ENCODE data around the gene ZNF311. TPM values are rescaled to one million over a fixed set of nuclear protein-coding genes. Genes with fewer than 3 reads are reported as not detected.
A peak's percentile ranks its signal among the peaks of the same experiment; 100 is the strongest.

Gene ZNF311
- total RNA-seq, 1 donor from 2014 or later = 1.6 TPM

DNA sequence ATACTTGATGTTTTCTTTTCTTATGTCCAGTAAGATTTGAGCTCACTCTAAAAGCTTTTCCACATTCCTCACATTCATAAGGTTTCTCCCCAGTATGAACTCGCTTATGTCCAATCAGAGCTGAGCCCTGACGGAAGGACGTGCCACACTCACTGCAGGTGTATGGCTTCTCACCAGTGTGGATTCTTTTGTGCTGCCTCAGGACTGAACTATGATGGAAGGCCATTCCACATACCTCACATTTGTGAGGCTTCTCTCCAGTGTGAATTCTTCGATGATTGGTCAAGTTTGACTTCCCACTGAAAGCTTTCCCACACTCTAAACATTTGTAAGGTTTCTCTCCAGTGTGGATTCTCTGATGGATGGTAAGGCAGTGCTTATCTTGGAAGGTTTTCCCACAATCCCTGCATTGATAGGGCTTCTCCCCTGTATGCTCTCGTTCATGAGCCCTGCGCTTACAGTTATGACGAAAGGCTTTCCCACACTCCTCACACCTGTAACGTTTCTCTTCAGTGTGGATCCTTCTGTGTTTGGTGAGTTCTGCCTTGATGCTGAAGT is 9.9 kb downstream of the ZNF311 start:
- peaks cover 11% of the 10 kb centered on the region for H3K4me1 Mint-ChIP-seq (ENCODE audit: unreplicated experiment)
- DNase-seq (ENCODE audit: low spot score) = no peak
- no peaks in the 10 kb centered on the region for H3K27me3 Mint-ChIP-seq (ENCODE audit: unreplicated experiment)
- H3K27ac Mint-ChIP-seq (ENCODE audit: unreplicated experiment) = no peak overlapping the region
- peaks cover 3% of the 10 kb centered on the region for H3K36me3 Mint-ChIP-seq (ENCODE audit: low read depth, unreplicated experiment)
- no peaks in the 10 kb centered on the region for H3K9me3 Mint-ChIP-seq (ENCODE audit: unreplicated experiment)
- no peak overlapping the region for H3K4me3 Mint-ChIP-seq (ENCODE audit: unreplicated experiment)
- TF ChIP-seq, protein P1, sequence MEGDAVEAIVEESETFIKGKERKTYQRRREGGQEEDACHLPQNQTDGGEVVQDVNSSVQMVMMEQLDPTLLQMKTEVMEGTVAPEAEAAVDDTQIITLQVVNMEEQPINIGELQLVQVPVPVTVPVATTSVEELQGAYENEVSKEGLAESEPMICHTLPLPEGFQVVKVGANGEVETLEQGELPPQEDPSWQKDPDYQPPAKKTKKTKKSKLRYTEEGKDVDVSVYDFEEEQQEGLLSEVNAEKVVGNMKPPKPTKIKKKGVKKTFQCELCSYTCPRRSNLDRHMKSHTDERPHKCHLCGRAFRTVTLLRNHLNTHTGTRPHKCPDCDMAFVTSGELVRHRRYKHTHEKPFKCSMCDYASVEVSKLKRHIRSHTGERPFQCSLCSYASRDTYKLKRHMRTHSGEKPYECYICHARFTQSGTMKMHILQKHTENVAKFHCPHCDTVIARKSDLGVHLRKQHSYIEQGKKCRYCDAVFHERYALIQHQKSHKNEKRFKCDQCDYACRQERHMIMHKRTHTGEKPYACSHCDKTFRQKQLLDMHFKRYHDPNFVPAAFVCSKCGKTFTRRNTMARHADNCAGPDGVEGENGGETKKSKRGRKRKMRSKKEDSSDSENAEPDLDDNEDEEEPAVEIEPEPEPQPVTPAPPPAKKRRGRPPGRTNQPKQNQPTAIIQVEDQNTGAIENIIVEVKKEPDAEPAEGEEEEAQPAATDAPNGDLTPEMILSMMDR (IDR thresholded peaks at IDR 0.05; ENCODE audit: unreplicated experiment) = no peak

DNA sequence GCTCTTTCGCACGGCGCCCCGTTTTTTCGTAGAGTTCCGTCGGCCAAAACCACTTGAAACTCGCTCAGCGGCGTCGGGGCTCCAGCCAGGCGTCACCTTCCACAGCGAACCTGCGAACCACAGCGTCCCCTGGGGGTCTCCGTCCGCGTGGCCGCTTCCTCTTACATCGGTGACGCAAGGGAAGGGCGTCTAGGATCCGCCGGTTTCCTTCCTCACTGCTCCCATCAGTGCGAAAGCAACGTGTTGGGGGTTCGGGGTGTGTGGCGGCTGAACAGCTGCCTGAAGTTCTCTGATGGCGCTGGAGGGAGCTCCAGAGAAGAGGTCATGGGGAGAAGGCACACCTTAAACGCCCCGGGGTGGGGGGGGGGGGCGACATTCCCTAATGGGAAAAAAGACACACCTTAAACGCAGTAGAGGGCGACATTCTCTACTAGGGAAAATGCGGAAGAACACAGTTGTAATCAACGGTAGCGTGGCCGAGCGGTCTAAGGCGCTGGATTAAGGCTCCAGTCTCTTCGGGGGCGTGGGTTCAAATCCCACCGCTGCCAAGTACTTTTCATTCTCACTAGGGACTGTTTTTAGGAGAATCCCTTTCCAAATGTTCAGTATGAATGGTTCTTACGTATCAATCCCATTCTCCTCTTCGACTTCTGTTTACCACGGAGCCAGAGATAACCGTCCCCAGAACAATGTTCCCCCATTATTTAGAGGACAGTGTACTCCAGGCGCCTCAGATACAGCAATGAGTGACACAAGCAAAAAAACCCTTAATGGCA is 16.4 kb downstream of the ZNF311 start:
- no peaks in the 10 kb centered on the region for H3K27me3 Mint-ChIP-seq (ENCODE audit: unreplicated experiment)
- H3K4me1 Mint-ChIP-seq (ENCODE audit: unreplicated experiment) = peaks cover 16% of the 10 kb centered on the region
- peak; percentile 93 for DNase-seq (ENCODE audit: low spot score)
- H3K4me3 Mint-ChIP-seq (ENCODE audit: unreplicated experiment) = peak overlapping the region; percentile 85
- H3K9me3 Mint-ChIP-seq (ENCODE audit: unreplicated experiment) = no peaks in the 10 kb centered on the region
- no peaks in the 10 kb centered on the region for H3K36me3 Mint-ChIP-seq (ENCODE audit: low read depth, unreplicated experiment)
- H3K27ac Mint-ChIP-seq (ENCODE audit: unreplicated experiment) = peak overlapping the region; percentile 67
- TF ChIP-seq, protein P1 (IDR thresholded peaks at IDR 0.05; ENCODE audit: unreplicated experiment) = peak; percentile 74

DNA sequence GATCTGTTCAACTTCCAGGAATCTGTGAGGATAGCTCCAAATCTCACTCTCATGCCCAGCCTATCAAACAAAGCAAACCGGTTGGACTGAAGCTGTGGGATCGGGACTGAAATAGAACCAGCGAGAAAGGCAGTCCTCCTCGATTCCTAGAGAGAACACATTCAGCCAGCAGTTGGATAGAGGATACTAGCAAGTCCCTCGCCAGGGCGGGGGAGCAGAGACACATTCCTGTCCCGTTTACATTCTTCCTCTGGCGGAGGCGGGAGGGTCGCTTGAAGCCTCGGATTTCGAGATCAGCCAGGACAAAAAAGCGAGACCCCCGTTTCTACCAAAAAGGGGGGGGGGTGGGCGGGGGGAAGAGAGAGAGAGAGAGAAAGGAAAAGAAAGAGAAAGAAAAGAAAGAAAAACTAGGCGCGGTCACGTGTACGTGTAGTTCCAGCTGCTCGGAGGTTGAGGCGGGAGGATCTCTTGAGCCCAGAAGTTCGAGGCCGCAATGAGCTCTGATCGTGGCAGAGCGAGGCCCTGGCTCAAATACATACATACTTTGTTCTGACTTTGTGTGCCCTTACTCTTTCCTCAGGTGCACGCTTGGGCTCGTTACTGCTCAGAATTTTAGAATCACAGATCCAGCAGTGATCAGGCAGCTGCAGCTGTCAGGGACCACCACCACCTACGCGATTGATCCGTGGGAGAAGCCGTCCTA is 19.5 kb downstream of the ZNF311 start:
- TF ChIP-seq, protein P1 (IDR thresholded peaks at IDR 0.05; ENCODE audit: unreplicated experiment) = no peak
- Mint-ChIP-seq H3K4me3 (ENCODE audit: unreplicated experiment) (peak overlapping the region; percentile 88), H3K27me3 (ENCODE audit: unreplicated experiment) (peaks cover 15% of the 10 kb centered on the region), H3K9me3 (ENCODE audit: unreplicated experiment) (no peaks in the 10 kb centered on the region), H3K27ac (ENCODE audit: unreplicated experiment) (peak overlapping the region; percentile 89), H3K4me1 (ENCODE audit: unreplicated experiment) (peaks cover 26% of the 10 kb centered on the region), H3K36me3 (ENCODE audit: low read depth, unreplicated experiment) (peaks cover 5% of the 10 kb centered on the region)
- DNase-seq (ENCODE audit: low spot score) = peak; percentile 78

DNA sequence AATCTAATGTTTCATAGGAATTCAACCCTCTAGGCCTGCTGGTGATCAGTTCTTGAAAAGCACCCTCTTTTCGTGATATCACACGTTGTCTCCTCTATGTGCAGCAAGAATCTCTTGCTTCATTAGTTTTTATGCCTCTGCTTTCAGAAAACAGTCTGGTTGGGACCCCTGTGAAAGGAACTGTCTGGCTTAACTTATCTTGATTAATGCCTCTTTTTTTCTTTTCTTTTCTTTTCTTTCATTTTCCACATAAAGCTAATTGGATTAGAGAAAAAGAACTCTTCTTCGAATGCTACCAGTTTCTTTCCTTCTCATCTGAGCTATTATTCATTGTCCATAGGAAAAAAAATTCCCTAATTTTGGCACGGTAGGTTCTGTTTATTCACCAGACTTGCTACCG is 21.3 kb downstream of the ZNF311 start:
- peaks cover 5% of the 10 kb centered on the region for H3K36me3 Mint-ChIP-seq (ENCODE audit: low read depth, unreplicated experiment)
- no peak for DNase-seq (ENCODE audit: low spot score)
- H3K27me3 Mint-ChIP-seq (ENCODE audit: unreplicated experiment) = peaks cover 17% of the 10 kb centered on the region
- no peaks in the 10 kb centered on the region for H3K9me3 Mint-ChIP-seq (ENCODE audit: unreplicated experiment)
- peak overlapping the region; percentile 11 for H3K27ac Mint-ChIP-seq (ENCODE audit: unreplicated experiment)
- TF ChIP-seq, protein P1 (IDR thresholded peaks at IDR 0.05; ENCODE audit: unreplicated experiment) = no peak
- peak overlapping the region; percentile 88 for H3K4me3 Mint-ChIP-seq (ENCODE audit: unreplicated experiment)
- peaks cover 43% of the 10 kb centered on the region for H3K4me1 Mint-ChIP-seq (ENCODE audit: unreplicated experiment)

Measured in endothelial cell (in vitro differentiated cells).